ENCODE measurements around the gene WNT6.

DNA sequence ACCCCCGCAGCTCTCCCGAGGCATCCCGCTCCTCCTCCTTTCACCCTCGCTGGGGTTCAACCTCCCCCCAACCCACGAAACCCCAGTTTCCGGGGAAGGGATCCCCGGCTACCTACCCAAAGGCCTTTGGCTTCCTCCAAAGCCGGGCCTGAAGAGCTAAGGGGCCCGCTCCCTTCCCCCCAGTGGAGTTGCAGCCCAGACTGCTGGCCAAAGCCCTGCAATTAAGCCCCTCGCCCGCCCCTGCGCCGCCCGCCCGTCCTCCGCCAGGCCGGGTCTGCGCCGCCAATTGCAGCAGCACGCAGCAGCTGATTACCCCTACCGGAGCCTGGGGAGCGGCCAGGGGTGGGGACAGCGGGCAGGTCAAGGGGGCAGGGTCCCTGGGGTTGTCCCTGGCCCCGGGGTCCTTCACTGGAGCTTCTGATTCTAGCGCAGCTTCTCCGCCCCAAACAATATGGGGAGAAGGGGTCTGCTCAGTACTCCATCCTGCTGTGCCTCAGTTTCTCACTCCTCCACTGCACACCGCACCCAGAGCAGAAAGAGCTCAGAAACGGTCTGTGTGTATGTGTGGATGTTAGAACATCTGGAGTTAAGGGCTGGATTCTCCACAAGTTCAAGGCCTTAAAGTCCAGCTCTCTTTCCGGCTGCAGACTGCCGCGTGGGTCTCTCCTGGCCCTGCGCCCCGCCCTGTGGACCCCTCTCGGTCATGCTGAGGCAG lies 37.9 kb downstream of the WNT6 start:
- TF ChIP-seq, protein P1, sequence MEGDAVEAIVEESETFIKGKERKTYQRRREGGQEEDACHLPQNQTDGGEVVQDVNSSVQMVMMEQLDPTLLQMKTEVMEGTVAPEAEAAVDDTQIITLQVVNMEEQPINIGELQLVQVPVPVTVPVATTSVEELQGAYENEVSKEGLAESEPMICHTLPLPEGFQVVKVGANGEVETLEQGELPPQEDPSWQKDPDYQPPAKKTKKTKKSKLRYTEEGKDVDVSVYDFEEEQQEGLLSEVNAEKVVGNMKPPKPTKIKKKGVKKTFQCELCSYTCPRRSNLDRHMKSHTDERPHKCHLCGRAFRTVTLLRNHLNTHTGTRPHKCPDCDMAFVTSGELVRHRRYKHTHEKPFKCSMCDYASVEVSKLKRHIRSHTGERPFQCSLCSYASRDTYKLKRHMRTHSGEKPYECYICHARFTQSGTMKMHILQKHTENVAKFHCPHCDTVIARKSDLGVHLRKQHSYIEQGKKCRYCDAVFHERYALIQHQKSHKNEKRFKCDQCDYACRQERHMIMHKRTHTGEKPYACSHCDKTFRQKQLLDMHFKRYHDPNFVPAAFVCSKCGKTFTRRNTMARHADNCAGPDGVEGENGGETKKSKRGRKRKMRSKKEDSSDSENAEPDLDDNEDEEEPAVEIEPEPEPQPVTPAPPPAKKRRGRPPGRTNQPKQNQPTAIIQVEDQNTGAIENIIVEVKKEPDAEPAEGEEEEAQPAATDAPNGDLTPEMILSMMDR (IDR thresholded peaks at IDR 0.05) = no peak
- TF ChIP-seq POLR2A (IDR thresholded peaks at IDR 0.05) = no peak
- TF ChIP-seq EP300 (IDR thresholded peaks at IDR 0.05) = no peak
- no peak for TF ChIP-seq POLR2AphosphoS5 (IDR thresholded peaks at IDR 0.05)
